KMS-11 (cell line): ENCODE measurements around the gene ZNRF1.

ENCODE experiments used
- H2AFZ ChIP-seq: fragments of 200-600 bp; sonication (generic); 2 replicates; pipeline ENCODE4 v1.6.1; 2016; ENCODE audit warnings: antibody characterized with exemption, mixed run types, low read depth
- H3K27ac ChIP-seq: fragments of 200-600 bp; sonication (generic); 2 replicates; pipeline ENCODE4 v1.6.1; 2016; ENCODE audit warnings: mild to moderate bottlenecking, mixed run types
- H3K27me3 ChIP-seq: fragments of 200-600 bp; sonication (generic); 2 replicates; pipeline ENCODE4 v1.6.1; 2017; ENCODE audit warnings: mild to moderate bottlenecking, low read depth, mixed run types, moderate library complexity; ENCODE audit not compliant: insufficient read depth
- H3K36me3 ChIP-seq: fragments of 200-600 bp; sonication (generic); 2 replicates; pipeline ENCODE4 v1.6.1; 2017; ENCODE audit warnings: mild to moderate bottlenecking, mixed run types; ENCODE audit not compliant: insufficient read depth
- H3K4me1 ChIP-seq: fragments of 200-600 bp; sonication (generic); 2 replicates; pipeline ENCODE4 v1.6.1; 2016; ENCODE audit warnings: mild to moderate bottlenecking, low read depth, mixed run types; ENCODE audit not compliant: poor library complexity, severe bottlenecking
- H3K4me2 ChIP-seq: fragments of 200-600 bp; sonication (generic); 2 replicates; pipeline ENCODE4 v1.7.0; 2016; ENCODE audit warnings: mild to moderate bottlenecking, mixed run types
- H3K4me3 ChIP-seq: fragments of 200-600 bp; sonication (generic); IDR thresholded peaks from 2 replicates; pipeline ENCODE4 v1.6.1; 2017; ENCODE audit warnings: low read depth, low read length, mixed read lengths; ENCODE audit not compliant: insufficient read depth
- H3K79me2 ChIP-seq: fragments of 200-600 bp; sonication (generic); 2 replicates; pipeline ENCODE4 v1.6.1; 2016; ENCODE audit warnings: low read depth, mixed run types; ENCODE audit not compliant: insufficient read depth
- H3K9ac ChIP-seq: fragments of 200-600 bp; sonication (generic); 2 replicates; pipeline ENCODE4 v1.6.1; 2016; ENCODE audit warnings: mild to moderate bottlenecking, mixed run types
- H4K20me1 ChIP-seq: fragments of 200-600 bp; sonication (generic); 2 replicates; pipeline ENCODE4 v1.6.1; 2016; ENCODE audit warnings: mild to moderate bottlenecking, mixed run types; ENCODE audit not compliant: insufficient read depth
- CTCF ChIP-seq: fragments of 200-600 bp; sonication (generic); conservative IDR thresholded peaks from 2 replicates; pipeline ENCODE4 v1.6.1; 2017; ENCODE audit warnings: low read depth, mild to moderate bottlenecking, antibody characterized with exemption, low read length, moderate library complexity, mixed read lengths

ZNRF1 gene

GRCh38 chr16:75052481-75053202, 53.8 kb downstream of the ZNRF1 start:
- no peaks in the 10 kb centered on the region for H3K79me2 ChIP-seq
- no peak overlapping the region for H2AFZ ChIP-seq
- H3K36me3 ChIP-seq = no peaks in the 10 kb centered on the region

GRCh38 chr16:75053791-75054555, 55.1 kb downstream of the ZNRF1 start:
- Histone ChIP-seq H3K27me3 (no peaks in the 10 kb centered on the region), H3K27ac (no peak overlapping the region), H2AFZ (no peak overlapping the region), H3K79me2 (no peaks in the 10 kb centered on the region), H4K20me1 (no peaks in the 10 kb centered on the region), H3K4me3 (no peak overlapping the region), H3K4me2 (no peak overlapping the region), H3K36me3 (no peaks in the 10 kb centered on the region), H3K4me1 (no peaks in the 10 kb centered on the region), H3K9ac (no peak overlapping the region)
- TF ChIP-seq CTCF = no peak

More at GRCh38 chr16:75052481-75053202, 53.8 kb downstream of the ZNRF1 start:
- TF ChIP-seq CTCF = no peak
- Histone ChIP-seq H3K4me3 (no peak overlapping the region), H3K27ac (no peak overlapping the region), H3K4me2 (no peak overlapping the region), H3K9ac (no peak overlapping the region), H3K4me1 (no peaks in the 10 kb centered on the region), H4K20me1 (no peaks in the 10 kb centered on the region), H3K27me3 (no peaks in the 10 kb centered on the region)

GRCh38 chr16:75054556-75054947, 55.7 kb downstream of the ZNRF1 start:
- no peak for TF ChIP-seq CTCF
- Histone ChIP-seq H3K4me2 (no peak overlapping the region), H3K4me3 (no peak overlapping the region), H3K4me1 (no peaks in the 10 kb centered on the region), H3K36me3 (no peaks in the 10 kb centered on the region), H2AFZ (no peak overlapping the region), H3K27me3 (no peaks in the 10 kb centered on the region), H3K79me2 (no peaks in the 10 kb centered on the region), H3K9ac (no peak overlapping the region), H4K20me1 (no peaks in the 10 kb centered on the region), H3K27ac (no peak overlapping the region)

- Histone ChIP-seq H3K4me1 (no peaks in the 10 kb centered on the region), H3K79me2 (no peaks in the 10 kb centered on the region), H3K4me3 (no peak overlapping the region), H3K9ac (no peak overlapping the region), H4K20me1 (no peaks in the 10 kb centered on the region), H3K36me3 (no peaks in the 10 kb centered on the region), H2AFZ (no peak overlapping the region), H3K27me3 (no peaks in the 10 kb centered on the region), H3K4me2 (no peak overlapping the region), H3K27ac (no peak overlapping the region)
- TF ChIP-seq CTCF = no peak
Observed at GRCh38 chr16:75058806-75059205, 60.0 kb downstream of the ZNRF1 start.
